GM18508 (cell line): ENCODE measurements around the gene SEPTIN2.
A peak's percentile ranks its signal among the peaks of the same experiment; 100 is the strongest.
"Not testable (repeated sequence)": the region's sequence is repeated elsewhere in the genome, so short reads cannot be mapped to it uniquely, and the experiment has no call there.

ENCODE experiments used
- ATAC-seq: cut with Tn5 transposase; IDR thresholded peaks from one replicate; pipeline ENCODE4 v1.9.1; 2021; ENCODE audit warnings: moderate number of reproducible peaks; ENCODE audit not compliant: insufficient read depth, unreplicated experiment

SEPTIN2 gene

GRCh38 chr2:241344925-241345651, 29.4 kb downstream of the SEPTIN2 start:
- no peak for ATAC-seq

DNA sequence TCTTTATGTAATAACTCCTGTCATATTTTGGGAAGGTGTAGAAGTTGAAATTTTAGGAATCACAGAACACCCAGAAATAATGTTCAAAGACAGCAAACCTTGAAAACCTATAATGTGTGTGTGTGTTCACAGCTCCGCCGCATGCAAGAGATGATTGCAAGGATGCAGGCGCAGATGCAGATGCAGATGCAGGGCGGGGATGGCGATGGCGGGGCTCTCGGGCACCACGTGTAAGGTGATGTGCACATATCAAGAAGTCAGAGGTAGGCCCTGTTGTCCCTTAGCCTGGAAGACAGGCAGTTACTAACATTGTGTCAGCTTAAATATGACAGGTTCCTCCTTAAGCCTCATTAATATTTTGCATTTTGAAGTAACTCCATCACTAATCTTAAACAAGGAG, 34.2 kb downstream of the SEPTIN2 start:
- ATAC-seq = no peak

- ATAC-seq = no peak
These were observed 34.8 kb downstream of the SEPTIN2 start for GRCh38 chr2:241350530-241350877.

DNA sequence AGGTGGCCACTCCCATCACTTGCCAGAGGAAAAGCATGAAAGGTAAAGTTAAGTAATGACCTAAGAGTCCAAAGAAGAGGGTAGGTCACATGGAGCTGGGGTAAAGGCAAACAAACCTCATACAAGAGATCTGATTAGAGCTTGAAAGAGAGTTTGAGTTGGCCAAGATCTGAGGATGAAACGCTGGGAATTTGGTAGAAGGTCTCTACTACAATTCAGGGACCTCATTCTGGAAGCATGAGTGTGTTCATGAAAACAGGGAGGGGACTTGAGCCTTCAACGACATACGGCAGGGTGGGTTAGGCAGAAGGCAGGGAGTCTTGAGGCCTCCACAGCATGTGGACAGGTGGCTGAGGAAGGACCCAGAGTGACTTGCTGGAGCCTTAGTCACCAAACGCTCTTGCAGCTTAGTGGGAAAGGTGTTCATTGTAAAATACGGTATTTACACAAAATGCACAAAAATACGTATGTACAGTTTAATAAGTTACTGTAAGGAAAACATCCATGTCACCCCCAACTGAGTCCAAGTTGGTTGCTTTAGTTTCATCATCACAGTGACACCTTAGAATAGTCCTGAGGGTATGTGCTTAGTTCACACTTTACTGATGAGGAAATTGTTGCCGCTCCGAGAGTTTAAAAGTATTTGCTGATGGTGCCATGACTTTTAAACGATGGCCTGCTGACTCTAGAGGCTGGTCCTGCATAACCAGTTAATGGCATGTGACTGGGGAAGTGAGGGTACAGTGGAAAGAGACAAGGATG, 35.3 kb downstream of the SEPTIN2 start:
- no peak for ATAC-seq

DNA sequence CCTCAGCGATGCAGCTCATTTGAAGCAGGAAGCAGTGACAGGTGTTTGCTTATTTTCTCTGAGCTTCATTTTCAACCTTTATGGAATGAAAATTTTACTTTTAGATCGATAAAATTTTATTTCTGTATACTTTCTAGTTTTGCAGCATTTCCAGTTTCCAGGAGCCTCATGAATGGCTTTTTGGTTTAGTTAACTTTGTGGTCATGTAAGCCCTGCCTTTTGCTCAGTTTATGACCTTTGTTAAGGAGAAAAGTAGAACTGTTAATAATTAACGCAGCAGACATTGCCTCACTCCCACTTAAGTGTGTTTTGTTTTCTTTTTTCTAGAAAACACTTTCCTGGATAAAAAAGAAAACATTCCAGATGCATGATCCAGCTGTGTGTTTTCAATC, 35.9 kb downstream of the SEPTIN2 start:
- no peak for ATAC-seq

- no peak for ATAC-seq
These were observed 36.5 kb downstream of the SEPTIN2 start for GRCh38 chr2:241352227-241352626.

- no peak for ATAC-seq
These were observed 39.2 kb downstream of the SEPTIN2 start for GRCh38 chr2:241354668-241355658.

DNA sequence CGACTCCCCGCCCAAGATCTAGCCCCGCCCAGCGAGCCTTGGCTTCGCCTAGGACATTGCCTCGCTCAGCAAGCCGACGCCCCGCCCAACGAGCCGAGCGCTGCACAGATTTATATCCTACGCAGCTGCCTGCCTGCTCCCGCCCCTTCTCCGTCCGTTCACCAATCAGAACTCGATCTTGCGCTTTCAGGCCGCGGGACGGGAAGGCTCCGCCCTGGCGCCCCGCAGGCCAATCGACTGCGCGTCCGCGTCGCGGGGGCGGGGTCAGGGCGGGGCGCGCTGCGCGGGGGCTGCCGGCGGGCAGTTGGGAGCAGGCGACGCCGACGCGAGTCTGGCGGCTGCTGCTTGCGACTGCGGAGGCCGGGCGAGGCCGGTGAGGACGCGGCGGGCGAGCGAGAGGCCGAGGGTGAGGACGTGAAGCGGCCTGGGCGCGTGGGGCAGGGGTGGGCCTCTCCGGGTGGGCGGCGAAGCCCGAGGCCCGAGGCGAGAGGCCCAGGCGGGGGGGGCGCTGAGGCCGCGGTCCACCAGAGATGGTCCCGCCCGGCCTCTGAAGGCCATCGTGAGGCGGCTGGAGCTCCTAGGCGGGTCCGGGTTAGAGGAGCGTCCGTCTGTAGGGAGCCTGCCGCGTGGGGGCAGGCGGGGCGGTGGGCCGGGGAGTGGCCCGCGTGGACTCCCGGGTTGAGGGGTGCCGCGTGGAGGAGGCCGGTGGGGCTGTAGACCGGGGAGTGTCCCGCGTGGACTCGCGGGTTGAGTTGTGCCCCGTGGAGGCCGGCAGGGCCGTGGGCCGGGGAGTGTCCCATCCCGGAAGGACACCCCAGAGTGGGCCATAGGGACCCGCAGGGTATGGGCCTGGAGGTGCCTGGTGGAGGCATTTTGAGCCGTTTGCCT, 40.5 kb downstream of the SEPTIN2 start, which contains the start of gene FARP2:
Gene FARP2 (plus strand): TSS at position 303 of the 888 bp plus-strand sequence. CDS start 16,823 bp downstream, outside the sequence.
- ATAC-seq = peak; percentile 45

DNA sequence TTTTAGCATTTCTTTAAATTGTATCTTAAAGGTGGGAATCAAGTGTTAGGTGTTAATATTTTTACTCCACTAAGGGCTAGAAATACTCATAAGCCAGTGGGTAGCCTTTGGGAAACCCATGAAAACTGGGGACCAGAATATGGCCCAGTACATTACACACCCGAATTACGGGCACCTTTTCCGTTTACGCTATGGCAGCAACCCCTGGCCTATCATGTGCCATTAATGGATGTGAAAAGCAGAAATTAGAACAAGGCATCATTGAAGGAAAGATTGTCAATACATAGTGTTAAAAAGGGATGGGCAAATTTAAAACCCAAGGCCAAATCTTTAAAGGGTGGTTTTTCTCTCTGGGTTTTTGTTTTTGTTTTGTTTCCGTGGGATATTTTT, 41.1 kb downstream of the SEPTIN2 start:
- ATAC-seq = no peak

- no peak for ATAC-seq
These were observed 41.8 kb downstream of the SEPTIN2 start for GRCh38 chr2:241357531-241357930.

DNA sequence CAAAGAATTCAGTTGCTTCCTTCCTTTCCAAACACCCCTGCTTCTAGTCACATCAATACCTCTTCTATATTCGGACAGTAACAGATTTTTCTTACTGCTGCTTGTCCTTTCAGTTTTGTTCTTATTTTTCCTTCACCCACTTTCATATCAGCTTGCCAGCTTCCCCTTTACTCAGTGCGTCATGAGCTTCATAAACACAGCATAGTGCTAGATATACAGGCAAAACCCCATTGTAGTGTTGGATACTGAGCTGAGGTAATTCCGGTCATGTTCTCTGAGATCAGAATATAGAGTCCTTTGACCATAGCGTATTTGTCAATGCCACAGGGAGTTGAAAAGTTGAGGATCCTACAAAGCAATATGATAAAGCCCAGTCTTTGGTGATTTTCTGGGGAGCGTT, 42.7 kb downstream of the SEPTIN2 start:
- peak; percentile 37 for ATAC-seq

GRCh38 chr2:241359481-241360045, 43.8 kb downstream of the SEPTIN2 start:
- ATAC-seq = no peak

DNA sequence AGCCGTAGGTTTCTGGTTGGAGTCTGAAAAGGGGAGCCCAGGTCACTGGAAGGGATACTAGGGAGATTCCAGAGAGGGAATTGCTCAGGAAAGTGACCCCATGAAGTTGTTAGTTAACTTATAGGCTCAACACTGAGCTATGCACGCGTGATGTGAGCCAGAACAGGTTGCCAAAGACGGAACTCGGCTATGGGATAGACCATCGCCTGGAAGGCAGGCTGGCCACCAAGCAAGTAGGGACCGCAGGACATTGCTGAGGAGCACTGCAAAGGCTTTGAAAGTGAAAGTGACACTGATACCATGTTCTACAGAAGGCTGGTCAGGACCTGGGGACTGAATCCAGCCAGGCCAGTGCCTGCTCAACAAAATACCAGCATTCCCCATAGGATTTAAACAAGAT, 47.7 kb downstream of the SEPTIN2 start:
- ATAC-seq = no peak

DNA sequence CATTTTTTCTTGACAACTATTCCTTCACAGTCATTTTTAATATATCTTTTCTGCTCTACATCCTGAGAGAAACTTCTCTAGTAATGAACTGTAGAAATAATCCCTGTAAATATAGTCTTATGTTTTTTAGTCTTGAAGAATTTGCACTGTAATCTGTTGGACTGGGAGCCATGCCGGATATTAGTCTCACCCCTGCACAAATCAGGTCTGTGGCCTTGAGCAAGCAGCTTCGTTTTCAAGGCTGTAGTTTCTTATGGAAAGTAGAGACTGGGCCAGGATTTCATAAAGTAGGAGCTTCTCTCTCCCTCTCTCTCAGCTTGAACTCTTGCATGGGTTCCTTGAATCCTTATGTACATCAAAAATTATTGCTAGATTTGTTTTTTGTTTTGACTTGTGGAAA, 49.1 kb downstream of the SEPTIN2 start:
- no peak for ATAC-seq

DNA sequence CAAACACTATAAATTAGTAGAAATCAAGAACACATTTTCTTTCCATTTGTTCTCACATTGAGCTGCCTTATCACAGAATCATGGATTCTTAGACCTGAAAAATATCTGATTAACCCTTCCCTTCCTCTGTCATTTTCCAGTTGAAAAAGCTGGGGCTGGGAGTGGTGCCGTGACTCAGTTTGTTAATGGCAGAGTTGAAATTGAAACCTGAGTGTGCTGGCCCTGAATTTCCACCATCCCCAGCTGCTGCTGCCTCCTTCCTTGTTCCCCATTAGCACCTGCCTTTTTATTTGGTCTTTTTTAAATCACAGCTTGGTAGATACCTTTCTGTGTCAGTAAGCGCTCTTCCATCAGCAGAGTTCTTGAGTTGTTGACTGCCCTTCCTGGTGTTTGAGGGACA, 51.0 kb downstream of the SEPTIN2 start:
- no peak for ATAC-seq

GRCh38 chr2:241368643-241369042, 52.9 kb downstream of the SEPTIN2 start:
- no peak for ATAC-seq

DNA sequence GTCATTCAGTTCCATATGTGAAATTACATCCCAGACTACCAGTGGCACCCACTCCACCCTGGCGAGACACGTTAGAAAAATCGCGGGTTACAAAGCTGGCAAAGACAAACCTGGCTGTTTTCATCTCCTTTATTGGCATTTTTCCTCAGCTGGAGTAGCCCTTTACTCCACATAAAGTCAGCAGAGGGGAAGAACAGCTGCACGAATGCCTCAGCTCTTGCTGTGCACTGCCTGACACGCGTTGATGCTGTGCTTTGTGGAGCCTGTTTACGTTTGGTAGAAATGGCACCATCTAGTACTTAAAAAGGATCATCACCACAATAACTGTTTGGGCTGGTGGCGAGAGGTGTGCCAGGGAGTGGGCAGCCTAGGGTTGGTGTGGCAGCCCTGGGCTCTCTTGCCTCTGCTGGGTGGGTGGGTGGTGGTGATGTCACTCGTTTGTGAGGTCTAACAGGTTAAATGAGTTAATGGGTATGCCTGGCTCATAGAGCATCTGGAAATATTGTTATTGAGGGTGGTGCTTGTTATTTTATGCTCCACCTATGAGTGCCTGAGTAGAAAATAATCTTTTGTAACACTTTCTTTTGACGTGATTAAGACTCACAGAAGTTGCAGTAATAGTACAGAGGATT, 56.8 kb downstream of the SEPTIN2 start:
- no peak for ATAC-seq

- ATAC-seq = no peak
These were observed 57.7 kb downstream of the SEPTIN2 start for GRCh38 chr2:241373446-241373845.

DNA sequence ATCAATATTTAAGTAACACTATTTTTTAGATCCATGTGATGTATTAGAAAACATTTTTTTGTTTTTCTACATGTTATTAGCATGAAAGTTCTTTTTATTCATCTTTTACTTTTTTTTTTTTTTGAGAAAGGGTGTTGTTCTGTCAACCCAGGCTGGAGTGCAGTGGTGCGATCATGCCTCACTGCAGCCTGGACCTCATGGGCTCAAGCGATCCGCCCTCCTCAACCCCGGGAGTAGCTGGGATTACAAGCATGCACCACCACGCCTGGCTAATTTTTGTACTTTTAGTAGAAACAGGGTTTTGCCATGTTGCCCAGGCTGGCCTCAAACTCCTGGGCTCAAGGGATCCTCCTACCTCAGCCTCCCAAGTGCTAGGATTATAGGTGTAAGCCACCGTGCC, 58.2 kb downstream of the SEPTIN2 start:
- ATAC-seq = not testable (repeated sequence)
